HAP-1 (cell line): ENCODE data around the gene TOX3.

Experiments used
- DNase-seq, 2 experiments: peaks; one replicate each; pipeline ENCODE4 v3.0.0-alpha.2; 2016 to 2020; ENCODE audit warnings: low spot score in 2 of 2
- H3K27me3 ChIP-seq: fragments of 250-450 bp; sonication (Bioruptor Pico); 2 replicates; pipeline ENCODE4 v1.5.1; 2020; ENCODE audit warnings: low read depth, mild to moderate bottlenecking, moderate library complexity
- H3K36me3 ChIP-seq: fragments of 250-450 bp; sonication (Bioruptor Pico); replicated peaks from 2 replicates; pipeline ENCODE4 v1.5.1; 2020; ENCODE audit warnings: mild to moderate bottlenecking
- H3K4me1 ChIP-seq: fragments of 250-450 bp; sonication (Bioruptor Pico); 2 replicates; pipeline ENCODE4 v1.5.1; 2020; ENCODE audit warnings: mild to moderate bottlenecking
- H3K4me3 ChIP-seq: fragments of 250-450 bp; sonication (Bioruptor Pico); 2 replicates; pipeline ENCODE4 v1.5.1; 2020; ENCODE audit warnings: mild to moderate bottlenecking, moderate library complexity
- H3K9me3 ChIP-seq: fragments of 250-450 bp; sonication (Bioruptor Pico); 2 replicates; pipeline ENCODE4 v1.5.1; 2020; ENCODE audit warnings: mild to moderate bottlenecking, moderate library complexity
- in situ Hi-C: fragments of 300-500 bp; cut with MboI; formaldehyde crosslinking; loops from 3 replicates; pipeline ENCODE4 v1.14.3; 2020; ENCODE audit warnings: low sequenced_read_pairs, inconsistent platforms, mixed read lengths

The TOX3 gene

DNA sequence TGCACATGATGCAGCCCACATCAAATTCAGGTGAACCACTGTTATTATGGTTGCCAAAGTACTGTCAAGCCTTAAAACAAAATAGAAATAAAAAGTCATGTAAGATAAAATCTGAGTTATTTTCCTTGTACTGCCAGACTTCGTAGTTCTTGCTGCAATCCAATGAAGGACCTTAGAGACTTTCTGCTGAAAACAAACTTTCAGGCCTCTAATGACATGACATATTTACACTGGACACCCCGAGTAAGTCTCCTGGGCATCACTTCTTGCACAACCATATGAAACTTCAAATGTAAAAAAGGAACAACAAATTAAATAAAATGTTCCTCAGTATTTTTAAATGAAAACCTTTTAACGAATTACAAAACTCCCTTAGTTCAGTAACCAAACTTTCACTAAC, 66.7 kb downstream of the TOX3 start:
- Histone ChIP-seq H3K36me3 (no peaks in the 10 kb centered on the region), H3K9me3 (no peaks in the 10 kb centered on the region), H3K27me3 (no peaks in the 10 kb centered on the region), H3K4me3 (no peak overlapping the region), H3K4me1 (peaks cover 6% of the 10 kb centered on the region; the same call in 1 of the 2 replicates)
- DNase-seq = no peak
- in situ Hi-C loops = no loop called here

- in situ Hi-C loops = no loop called here
These were observed 70.8 kb downstream of the TOX3 start for GRCh38 chr16:52476111-52476510.

DNA sequence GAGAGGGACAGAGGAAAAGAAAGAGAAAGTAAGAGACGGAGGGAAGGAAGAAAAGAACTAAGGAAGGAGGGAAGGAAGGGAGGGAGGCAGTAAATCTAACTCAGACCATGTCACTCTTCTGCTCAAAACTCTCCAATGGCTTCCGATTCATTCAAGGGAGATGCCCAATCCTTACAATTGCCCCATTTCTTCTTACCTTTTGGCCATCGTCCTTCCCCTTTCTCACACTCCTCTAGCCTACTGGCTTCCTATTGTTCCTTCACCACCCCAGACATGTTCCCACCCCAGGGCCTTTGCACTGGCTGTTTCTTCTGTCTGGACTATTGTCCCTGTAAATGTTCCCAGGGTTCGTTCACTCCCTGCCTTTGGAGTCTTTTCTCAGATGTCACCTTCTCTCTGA, 72.3 kb downstream of the TOX3 start:
- no peak overlapping the region for H3K4me3 ChIP-seq
- no peaks in the 10 kb centered on the region for H3K27me3 ChIP-seq
- no peaks in the 10 kb centered on the region for H3K4me1 ChIP-seq
- H3K36me3 ChIP-seq = no peaks in the 10 kb centered on the region
- no peak for DNase-seq
- no peaks in the 10 kb centered on the region for H3K9me3 ChIP-seq
- in situ Hi-C loops = no loop called here

More at GRCh38 chr16:52476111-52476510, 70.8 kb downstream of the TOX3 start:
- Histone ChIP-seq H3K9me3 (no peaks in the 10 kb centered on the region), H3K4me1 (no peaks in the 10 kb centered on the region), H3K4me3 (no peak overlapping the region), H3K36me3 (no peaks in the 10 kb centered on the region), H3K27me3 (no peaks in the 10 kb centered on the region)
- DNase-seq = no peak

GRCh38 chr16:52473096-52473495, 73.8 kb downstream of the TOX3 start:
- DNase-seq = no peak
- H3K27me3 ChIP-seq = no peaks in the 10 kb centered on the region
- no peaks in the 10 kb centered on the region for H3K36me3 ChIP-seq
- no peak overlapping the region for H3K4me3 ChIP-seq
- in situ Hi-C loops = no loop called here
- H3K9me3 ChIP-seq = no peaks in the 10 kb centered on the region
- H3K4me1 ChIP-seq = no peaks in the 10 kb centered on the region; the same call in 1 of the 2 replicates

DNA sequence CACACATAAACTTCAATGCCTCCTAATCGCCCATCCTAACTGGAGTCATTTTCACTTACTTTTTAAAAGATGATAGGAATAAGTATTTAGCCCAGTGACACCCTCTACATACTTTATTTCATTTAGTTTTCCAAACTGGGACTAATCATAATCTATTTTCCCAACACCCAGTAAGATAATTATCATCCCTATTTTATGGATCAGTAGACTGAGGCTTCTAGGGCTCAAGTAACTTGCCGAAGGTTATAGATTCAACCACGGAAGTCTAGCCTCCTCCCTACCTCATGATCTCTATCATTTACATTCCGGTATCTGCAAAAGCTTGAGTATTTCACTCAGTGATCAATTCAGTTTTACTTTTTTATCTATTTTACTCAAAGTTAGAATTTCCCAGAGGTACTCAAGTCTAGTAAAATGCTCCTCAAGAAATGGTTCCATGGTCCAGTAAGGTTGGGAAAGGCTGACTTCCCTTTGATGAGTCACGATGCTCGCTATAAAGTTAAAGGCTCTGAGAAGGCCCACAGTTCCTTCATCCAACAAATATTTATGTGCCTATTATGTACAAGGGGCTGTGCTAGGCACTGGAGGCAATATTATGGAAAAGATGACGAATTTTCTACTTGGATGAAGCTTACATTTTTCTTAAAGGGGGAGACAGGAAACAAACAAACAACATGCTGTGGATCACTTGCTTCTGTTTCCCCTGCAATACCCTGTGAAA, 75.1 kb downstream of the TOX3 start:
- in situ Hi-C loops = no loop called here
- no peak for DNase-seq

DNA sequence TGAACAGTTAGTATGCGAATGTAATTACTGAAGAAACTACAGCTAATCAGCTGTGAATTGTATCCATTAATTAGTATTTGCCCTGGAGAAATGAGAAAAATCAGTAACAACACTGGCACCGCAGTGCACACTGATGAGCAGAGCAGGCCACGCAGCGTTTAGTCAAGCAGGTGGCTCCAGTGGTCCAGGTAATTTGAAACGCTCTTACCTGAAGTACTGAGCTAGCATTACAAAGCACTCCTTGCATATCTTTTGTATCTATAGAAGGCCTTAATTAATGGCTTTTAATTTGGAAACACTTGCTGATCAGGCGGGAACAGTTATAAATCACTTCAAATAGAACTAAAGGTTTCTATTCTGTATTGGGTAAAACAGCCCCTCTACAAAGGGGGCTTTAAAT, 76.4 kb downstream of the TOX3 start:
- H3K9me3 ChIP-seq = no peaks in the 10 kb centered on the region
- in situ Hi-C loops = no loop called here
- DNase-seq = no peak
- no peaks in the 10 kb centered on the region for H3K36me3 ChIP-seq
- H3K4me1 ChIP-seq = no peaks in the 10 kb centered on the region; the same call in 1 of the 2 replicates
- no peaks in the 10 kb centered on the region for H3K27me3 ChIP-seq
- H3K4me3 ChIP-seq = no peak overlapping the region

More for the DNA sequence above, 75.1 kb downstream of the TOX3 start:
- Histone ChIP-seq H3K36me3 (no peaks in the 10 kb centered on the region), H3K9me3 (no peaks in the 10 kb centered on the region), H3K4me3 (no peak overlapping the region), H3K4me1 (no peaks in the 10 kb centered on the region; the same call in 1 of the 2 replicates), H3K27me3 (no peaks in the 10 kb centered on the region)

- no peaks in the 10 kb centered on the region; the same call in 1 of the 2 replicates for H3K4me1 ChIP-seq
- H3K9me3 ChIP-seq = no peaks in the 10 kb centered on the region
- no peak for DNase-seq
- in situ Hi-C loops = no loop called here
- no peaks in the 10 kb centered on the region for H3K36me3 ChIP-seq
- no peak overlapping the region for H3K4me3 ChIP-seq
- no peaks in the 10 kb centered on the region for H3K27me3 ChIP-seq
These were observed 77.2 kb downstream of the TOX3 start for GRCh38 chr16:52469775-52470174.

DNA sequence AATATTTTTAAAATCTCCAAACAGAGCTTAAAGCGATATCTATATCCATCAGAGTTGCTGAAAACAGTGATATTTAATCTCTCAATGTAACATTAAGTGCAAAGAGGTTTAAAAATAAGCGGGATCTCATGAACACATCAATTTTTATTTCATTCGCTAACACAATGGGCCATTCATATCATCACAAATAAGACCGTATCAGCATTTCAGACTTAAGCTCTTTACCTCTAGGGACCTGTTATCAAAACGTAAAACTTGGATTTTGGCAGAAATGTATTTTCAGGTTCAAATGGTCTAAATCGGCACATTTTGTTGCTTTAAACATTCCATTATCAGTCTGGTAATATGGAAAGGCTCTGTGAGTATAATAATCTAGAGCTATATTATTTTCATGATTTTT, 77.9 kb downstream of the TOX3 start:
- Histone ChIP-seq H3K9me3 (no peaks in the 10 kb centered on the region), H3K36me3 (no peaks in the 10 kb centered on the region), H3K4me1 (no peaks in the 10 kb centered on the region; the same call in 1 of the 2 replicates), H3K4me3 (no peak overlapping the region), H3K27me3 (no peaks in the 10 kb centered on the region)
- in situ Hi-C loops = no loop called here
- DNase-seq = no peak

- Histone ChIP-seq H3K9me3 (no peaks in the 10 kb centered on the region), H3K27me3 (no peaks in the 10 kb centered on the region), H3K4me3 (no peak overlapping the region), H3K36me3 (no peaks in the 10 kb centered on the region), H3K4me1 (no peaks in the 10 kb centered on the region; the same call in 1 of the 2 replicates)
- DNase-seq = no peak
- in situ Hi-C loops = no loop called here
These were observed 79.2 kb downstream of the TOX3 start for GRCh38 chr16:52467753-52468152.

GRCh38 chr16:52466994-52467393, 79.9 kb downstream of the TOX3 start:
- no peak for DNase-seq
- Histone ChIP-seq H3K4me3 (no peak overlapping the region), H3K9me3 (no peaks in the 10 kb centered on the region), H3K4me1 (no peaks in the 10 kb centered on the region; the same call in 1 of the 2 replicates), H3K36me3 (no peaks in the 10 kb centered on the region), H3K27me3 (no peaks in the 10 kb centered on the region)
- in situ Hi-C loops = no loop called here

DNA sequence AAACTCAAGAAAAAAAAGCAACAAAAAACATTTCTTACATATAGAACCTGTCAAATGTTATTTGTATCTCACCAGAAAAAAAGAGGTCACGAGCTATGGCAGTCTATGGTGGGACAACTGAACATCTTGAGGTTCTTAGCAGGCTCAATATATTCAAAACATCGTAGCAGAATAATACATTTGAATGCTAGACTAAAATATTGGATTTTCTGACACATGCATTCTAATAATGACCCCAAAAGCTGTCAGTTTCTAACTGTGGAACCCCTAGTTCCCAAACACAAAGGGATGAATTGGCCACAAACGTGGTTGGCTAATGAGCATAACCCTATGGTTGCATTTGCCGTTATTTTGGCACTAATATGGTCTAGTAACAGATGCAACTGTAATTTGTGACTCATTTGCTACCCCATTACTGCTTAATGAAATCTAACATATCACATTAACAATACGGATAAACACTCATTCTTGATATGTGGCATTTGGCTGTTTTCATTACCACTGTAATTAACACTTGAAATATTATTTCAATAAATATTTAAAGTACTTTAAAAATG, 81.2 kb downstream of the TOX3 start:
- Histone ChIP-seq H3K4me3 (no peak overlapping the region), H3K4me1 (peaks cover 10% of the 10 kb centered on the region), H3K9me3 (no peaks in the 10 kb centered on the region), H3K27me3 (no peaks in the 10 kb centered on the region), H3K36me3 (no peaks in the 10 kb centered on the region)
- DNase-seq = no peak
- in situ Hi-C loops = no loop called here

- in situ Hi-C loops = no loop called here
- DNase-seq = no peak
- H3K36me3 ChIP-seq = no peaks in the 10 kb centered on the region
- H3K4me3 ChIP-seq = no peak overlapping the region
- no peaks in the 10 kb centered on the region for H3K9me3 ChIP-seq
- no peaks in the 10 kb centered on the region for H3K27me3 ChIP-seq
- peaks cover 14% of the 10 kb centered on the region for H3K4me1 ChIP-seq
These were observed 83.0 kb downstream of the TOX3 start for GRCh38 chr16:52463904-52464303.

GRCh38 chr16:52462816-52463215, 84.1 kb downstream of the TOX3 start:
- no peak overlapping the region for H3K4me3 ChIP-seq
- in situ Hi-C loops = no loop called here
- DNase-seq = no peak
- H3K9me3 ChIP-seq = no peaks in the 10 kb centered on the region
- no peaks in the 10 kb centered on the region for H3K36me3 ChIP-seq
- no peaks in the 10 kb centered on the region for H3K27me3 ChIP-seq
- H3K4me1 ChIP-seq = peaks cover 14% of the 10 kb centered on the region

GRCh38 chr16:52460639-52461178, 86.2 kb downstream of the TOX3 start:
- in situ Hi-C loops = no loop called here
- no peaks in the 10 kb centered on the region for H3K27me3 ChIP-seq
- H3K9me3 ChIP-seq = no peaks in the 10 kb centered on the region
- no peak overlapping the region for H3K4me3 ChIP-seq
- no peaks in the 10 kb centered on the region for H3K36me3 ChIP-seq
- H3K4me1 ChIP-seq = peaks cover 25% of the 10 kb centered on the region
- DNase-seq = no peak
